HG02973 (cell line): Measurements from ENCODE around the gene SHMT1.
"Not testable (repeated sequence)": the region's sequence is repeated elsewhere in the genome, so short reads cannot be mapped to it uniquely, and the experiment has no call there.

Experiments
- ATAC-seq: cut with Tn5 transposase; IDR thresholded peaks from one replicate; pipeline ENCODE4 v1.9.1; 2021; ENCODE audit warnings: moderate library complexity; ENCODE audit not compliant: unreplicated experiment

SHMT1 gene

DNA sequence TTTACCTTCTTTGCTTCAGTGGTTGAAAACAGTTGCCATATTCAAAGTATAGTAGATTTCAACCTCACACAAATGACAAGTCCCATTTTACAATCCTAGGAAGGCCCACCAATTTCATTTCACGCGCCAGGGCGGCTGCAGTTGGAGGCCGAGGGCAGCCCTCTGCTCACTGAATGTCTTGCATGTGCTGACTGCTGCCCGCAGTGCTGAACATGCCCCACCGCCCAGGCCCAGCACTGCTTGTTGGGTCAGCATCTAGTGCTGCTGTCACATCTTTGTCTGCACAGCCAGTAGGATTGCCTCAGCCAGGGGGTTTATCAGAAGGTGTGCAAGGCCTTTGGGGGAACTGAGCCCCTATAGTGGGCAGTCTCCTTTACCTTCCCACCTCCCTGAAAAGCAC lies 36.8 kb downstream of the SHMT1 start:
- no peak for ATAC-seq

DNA sequence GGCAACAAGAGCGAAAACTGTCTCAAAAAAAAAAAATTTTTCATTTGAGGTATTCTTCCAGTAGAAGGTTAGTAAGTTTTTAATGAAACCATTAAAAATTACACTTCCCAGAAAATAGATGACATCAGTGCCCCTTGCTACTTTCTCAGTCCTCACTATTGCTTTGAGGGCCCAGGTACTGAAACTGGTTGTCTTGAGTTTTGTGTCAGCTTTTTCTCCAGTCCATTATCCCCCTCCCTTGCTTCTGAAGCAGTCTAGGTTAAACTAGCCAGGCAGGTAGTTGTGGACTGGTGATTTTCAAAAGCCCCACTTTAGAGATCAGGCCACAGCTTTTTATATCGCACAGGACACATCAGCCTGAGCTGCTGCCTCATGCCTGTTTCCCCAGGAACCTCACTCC lies 37.3 kb downstream of the SHMT1 start:
- no peak for ATAC-seq

DNA sequence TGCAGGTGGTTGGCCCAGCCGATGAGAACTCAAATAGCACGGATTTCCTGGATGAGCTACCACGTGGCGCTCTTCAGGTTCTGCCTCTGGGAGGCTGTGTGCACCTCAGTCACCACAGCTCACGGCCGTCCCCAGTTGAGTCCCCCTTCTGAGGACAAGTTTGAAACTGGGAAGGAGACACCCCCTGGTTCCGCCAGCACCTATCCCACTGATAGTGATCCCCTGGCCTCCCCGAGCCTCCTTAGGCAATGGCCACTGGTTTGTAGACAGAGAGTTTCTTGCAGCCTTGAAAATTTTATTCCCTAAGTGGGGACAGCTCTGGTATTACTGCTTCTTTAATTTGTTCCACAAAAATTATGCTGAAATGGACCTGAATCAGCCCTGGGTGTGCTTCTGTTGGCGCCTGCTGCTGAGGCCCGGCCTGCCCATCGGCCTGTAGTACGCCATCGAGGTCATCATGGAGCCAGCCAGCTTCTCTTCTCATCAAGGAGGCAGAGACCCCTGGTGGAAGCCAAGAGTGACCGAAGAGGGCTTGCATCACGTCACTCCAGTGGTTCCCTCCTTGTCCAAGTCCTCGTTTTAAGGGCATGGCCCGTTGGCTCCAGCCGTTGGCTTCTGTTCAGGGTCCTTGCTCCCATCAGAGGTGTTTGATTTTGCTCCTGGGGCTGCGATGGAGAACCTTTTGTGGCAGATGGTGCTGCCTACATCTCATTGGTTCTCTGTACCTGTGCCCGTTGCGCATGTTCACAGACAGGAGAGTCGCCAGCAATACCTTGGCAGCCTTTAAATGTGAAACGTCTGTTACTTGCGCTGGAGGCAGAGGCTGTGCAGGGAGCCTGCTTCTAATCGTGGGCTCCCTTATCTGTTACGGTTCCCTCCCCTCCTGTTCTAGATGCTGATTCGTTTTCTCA lies 39.0 kb downstream of the SHMT1 start:
- ATAC-seq, result no peak

DNA sequence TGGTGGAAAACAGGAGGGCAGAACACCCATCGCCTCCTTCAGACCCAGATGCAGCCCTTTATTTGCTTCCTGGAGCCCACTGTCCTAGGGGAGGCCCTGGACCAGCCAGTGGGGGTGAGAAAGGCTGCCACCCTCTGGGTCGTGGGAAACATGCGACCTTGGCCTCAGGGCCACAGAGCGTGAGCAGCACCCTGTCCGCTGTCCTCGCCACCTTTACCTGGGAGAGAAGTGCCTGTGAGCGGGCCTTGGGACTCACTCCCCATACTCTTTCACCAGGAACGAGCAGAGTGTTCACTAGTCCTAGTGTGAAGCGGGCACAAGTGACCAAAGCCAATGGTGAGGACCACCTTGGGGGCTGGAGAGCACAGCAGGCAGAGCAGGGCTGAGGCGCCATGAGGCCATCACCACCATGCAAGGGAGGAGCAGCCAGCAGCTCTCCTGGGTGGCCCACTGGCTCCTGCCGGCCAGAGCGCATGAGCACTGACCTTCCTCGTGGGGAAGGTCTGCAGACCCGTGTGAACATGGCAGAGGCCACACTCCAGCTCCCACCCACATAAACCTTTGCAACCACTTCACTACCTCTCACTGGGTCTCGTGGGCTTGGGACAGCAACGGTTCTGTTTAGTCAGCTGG lies 39.7 kb downstream of the SHMT1 start:
- ATAC-seq, result no peak

DNA sequence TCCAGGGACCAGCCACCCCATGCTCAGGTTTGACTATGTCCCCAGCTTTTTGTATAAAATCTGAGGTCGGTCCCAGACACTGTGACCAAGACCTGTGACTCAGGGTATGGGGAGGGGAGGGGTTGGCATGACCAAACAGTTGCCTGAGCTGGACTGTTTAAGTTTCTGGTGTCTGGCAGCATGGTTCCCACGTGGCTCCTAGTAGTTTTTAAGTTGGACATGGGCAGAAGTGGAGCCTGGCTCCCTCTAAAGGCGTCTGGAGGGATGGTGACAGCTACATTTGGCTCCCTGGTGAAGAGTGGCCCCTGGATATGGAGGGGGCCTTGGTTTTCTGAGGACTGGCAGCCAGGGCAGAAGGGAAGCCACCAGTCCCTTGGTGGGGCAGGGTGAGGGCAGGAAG lies 40.3 kb downstream of the SHMT1 start:
- ATAC-seq, result no peak

DNA sequence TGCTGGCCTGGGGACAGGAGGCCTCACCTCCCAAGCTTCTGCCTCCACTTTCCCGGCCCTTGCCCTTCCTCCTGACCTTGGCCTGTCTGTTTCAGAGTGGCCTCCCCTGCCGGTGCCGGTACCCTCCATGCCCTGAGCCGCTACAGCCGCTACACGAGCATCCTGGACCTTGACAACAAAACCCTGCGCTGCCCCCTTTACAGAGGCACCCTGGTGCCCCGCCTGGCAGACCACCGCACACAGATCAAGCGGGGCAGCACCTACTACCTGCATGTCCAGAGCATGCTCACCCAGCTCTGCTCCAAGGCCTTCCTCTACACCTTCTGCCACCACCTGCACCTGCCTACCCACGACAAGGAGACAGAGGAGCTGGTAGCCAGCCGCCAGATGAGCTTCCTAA lies 40.8 kb downstream of the SHMT1 start:
- no peak for ATAC-seq

DNA sequence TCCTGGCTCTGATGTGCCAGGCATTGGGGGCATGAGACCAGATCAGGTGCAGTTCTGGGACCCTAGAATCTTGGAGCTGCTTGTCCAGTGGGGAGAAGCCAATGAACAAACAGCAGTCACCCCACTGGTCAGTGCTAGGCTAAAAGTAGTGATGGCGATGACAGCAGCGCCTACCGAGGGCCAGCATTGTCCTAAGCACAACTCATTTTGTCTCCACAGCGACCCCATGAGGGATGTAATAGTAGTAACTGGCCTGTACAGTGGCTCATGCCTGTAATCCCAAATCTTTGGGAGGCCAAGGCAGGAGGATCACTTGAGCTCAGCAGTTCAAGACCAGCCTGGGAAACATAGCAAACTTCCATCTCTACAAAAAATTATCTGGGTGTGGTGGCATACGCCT lies 42.0 kb downstream of the SHMT1 start:
- no peak for ATAC-seq

DNA sequence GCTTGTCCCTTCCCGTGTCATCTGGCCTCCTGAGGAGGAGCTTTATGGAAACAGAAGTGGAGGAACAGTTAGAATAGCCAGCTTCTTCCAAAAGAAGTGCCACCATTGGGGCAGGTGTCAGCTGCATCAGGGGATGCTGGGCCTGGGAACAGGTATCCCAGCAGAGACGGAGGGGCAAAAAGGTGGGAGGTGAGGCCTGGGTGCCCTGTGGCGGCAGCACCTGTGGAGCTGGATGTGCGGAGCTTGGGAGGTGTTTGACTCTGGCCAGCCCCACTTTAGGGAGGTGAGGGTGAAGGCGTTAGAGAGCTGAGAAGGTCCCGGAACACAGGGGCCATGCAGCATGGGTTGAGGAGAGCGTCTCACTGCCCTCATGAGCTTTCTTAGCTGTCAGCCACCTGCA lies 43.0 kb downstream of the SHMT1 start:
- no peak for ATAC-seq

DNA sequence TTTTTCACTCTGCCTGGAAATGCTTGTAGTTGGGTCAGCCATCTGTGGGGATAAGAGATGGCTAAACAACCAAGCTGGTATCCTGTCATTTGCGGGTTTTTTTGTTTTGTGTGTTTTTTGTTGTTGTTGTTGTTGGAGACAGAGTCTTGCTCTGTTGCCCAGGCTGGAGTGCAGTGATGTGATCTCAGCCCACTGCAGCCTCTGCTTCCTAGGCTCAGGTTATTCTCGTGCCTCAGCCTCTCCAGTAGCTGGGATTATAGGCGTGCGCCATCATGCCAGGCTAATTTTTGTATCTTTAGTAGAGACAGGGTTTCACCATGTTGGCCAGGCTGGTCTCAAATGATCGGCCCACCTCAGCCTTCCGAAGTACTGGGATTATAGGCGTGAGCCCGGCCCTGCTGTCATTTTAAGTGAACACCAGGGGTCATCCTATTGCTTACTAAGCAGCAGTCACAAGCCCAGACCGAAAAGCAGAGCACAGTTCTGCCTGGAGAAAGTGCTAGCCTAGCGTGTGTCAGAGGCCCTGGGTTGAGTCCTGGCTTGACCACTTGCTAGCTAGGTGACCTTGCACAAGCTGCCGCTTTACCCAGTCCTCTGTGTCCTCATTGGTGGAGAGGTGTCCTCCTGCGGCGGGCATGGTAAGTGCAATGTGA lies 43.6 kb downstream of the SHMT1 start:
- ATAC-seq, result no peak

DNA sequence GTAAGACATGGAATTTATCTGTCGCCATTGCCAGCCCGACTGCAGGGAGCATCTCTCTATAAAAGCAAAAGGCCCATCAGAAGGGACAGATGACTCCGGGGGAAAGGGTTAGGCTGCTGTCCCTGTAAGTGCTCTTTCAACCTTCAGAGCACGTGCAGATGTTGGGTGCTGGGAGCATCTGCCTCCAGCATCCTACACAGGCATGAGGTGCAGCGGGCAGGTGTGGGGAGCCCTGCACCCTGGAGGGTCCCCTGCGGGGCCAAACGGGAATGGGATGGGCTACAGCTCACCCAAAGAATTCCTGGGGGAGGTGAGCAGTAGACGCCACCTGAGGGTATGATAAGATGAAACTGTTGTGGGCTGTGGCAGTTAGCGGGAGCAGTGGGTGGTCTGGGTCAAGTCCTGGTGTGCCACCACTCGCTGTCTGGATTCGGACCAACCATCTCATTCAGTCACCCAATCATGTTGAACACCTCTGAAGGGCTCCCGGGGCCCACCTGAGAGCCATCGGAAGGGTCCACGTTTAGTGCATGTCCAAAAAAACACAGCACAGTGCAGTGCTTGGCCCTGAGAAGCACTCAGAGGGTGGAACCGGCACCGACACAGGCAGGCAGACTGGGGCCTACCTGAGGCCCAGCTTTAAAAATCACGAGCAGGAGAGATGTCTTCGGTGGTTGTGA lies 44.4 kb downstream of the SHMT1 start:
- no peak for ATAC-seq

DNA sequence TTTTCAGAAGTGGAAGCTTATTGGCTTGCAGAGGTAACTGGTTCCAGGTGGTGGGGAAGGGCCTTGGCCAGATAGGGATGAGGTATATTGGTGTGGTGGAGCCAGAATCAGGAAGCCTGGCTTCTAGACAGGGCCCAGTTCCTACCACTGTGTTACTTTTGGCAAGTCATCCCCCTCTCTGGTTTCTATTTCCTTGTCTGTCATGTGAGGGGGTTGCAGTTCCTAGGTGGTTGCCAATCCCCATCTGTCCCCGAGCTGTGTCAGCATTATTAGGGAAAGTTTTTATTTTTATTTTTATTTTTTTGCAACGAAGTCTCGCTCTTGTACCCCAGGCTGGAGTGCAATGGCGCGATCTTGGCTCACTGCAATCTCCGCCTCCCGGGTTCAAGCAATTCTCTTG lies 45.2 kb downstream of the SHMT1 start:
- ATAC-seq, result no peak

DNA sequence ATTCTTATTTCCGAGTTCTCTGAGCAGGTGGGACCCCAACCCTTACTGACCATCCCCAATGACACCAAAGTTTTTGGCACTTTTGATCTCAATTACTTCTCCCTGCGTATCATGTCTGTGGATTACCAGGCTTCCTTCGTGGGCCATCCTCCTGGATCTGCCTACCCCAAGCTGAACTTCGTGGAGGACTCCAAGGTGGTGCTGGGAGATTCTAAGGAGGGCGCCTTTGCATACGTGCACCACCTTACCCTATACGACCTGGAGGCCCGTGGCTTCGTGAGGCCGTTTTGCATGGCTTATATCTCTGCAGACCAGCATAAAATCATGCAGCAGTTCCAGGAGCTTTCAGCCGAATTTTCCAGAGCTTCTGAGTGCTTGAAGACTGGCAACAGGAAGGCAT lies 47.4 kb downstream of the SHMT1 start:
- ATAC-seq, result no peak

DNA sequence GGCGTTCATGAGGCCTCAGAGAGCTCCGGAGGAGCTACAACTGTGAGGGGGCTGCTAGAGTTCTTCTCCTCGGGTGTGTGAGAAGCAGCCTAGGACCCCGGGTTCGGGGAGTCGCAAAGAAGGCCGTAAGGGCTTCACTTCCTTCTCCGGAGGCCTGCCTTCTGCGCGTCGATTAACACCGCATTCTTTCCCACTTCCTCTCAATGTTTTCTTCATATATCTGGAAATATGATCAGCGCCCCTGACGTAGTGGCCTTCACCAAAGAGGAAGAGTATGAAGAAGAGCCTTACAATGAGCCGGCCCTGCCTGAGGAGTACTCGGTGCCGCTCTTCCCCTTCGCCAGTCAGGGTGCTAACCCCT lies 47.8 kb downstream of the SHMT1 start:
- ATAC-seq, result no peak

DNA sequence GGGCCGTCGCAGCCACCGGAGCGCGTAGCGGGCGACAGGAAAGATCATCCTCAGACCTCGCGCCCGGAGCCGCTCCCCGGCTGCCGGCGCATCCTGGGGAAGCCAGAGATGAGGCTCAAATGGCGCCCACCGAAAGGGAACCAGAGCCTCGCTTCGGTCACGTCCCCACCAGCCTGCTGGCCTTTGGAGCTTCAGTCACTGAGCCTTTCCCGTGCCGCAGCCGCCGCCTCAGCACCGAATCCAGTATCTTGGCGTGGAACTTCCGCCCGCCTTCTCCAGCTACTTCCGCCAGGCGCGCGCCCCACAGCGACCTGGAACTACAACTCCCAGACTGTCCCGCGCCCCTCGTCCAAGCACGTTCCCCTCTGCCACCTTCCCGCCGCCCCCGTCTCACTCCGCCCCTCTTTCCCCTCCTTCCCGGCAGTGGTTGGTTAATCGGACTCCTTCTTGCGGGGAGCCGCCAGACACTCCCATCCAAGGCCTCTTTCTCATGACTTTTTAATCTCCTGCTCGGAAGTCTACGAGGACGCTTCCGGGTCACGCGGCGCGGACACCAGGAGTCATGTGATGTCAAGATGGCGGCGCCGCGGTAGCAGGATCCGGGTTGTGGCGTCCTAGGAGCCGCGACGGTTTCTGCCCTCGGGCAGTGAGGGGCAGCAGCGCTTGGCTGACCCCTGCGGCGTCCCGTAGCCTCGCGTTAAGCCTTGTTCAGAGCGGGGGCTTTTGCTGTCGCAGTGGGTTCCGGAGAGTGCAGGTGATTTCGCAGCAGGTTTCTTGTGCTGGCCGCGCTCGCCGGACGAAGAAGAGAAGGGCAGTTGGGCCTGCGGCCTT lies 48.4 kb downstream of the SHMT1 start, which contains the start of the genes SMCR8 and TOP3A:
TSS of gene SMCR8 (plus strand) at position 563 of the 831 bp plus-strand sequence. CDS start 497 bp downstream, outside the sequence.
TSS of gene TOP3A (minus strand) at position 264 of the 831 bp plus-strand sequence. CDS start at position 48, 216 bp downstream.
- ATAC-seq, result peak; percentile 73

DNA sequence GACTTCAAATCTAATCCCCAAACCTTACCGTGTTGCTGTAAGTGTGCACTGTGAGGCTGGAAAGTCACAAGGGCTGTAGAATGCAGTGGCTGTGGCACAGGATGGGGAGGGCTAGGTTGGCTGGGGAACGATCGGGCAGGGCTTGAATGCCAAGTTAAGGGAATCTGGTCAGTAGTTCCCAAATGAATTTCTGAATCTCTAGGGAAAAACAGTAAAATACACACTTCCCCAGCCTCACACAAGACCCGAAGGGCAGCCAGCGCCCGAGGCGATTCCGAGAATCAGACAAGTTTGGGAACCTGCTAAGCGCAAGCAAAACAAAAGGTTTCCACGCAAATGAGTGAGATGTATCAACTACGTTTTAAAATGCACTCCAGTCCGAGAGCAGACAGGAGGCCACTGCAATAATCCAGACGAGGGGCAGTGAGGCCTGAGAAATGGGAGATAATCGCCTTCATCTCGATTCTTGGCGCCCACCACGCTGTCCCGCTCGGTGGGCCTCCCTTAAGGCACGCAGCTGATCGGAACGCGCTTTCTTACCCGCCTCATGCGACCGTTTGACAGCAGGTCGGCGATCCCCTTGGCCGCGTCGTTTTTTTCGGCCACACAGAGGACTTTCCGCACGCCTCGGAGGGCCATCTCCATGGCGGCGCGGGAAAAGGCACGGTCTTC lies 49.2 kb downstream of the SHMT1 start:
- peak; percentile 13 for ATAC-seq

DNA sequence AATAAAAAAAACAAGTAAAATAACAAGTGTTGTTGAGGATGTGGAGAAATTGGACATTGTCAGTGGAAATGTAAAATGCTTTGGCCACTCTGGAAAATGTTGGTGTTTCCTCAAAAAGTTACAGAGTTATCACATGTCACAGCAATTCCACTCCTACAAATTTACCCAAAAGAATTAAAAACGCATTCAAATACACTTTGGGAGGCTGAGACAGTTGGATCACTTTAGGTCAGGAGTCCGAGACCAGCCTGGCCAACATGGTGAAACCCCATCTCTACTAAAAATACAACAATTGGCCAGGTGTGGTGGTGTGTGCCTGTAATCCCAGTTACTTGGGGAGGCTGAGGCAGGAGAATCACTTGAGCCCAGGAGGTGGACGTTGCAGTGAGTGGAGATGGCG lies 54.1 kb downstream of the SHMT1 start:
- ATAC-seq, result no peak

DNA sequence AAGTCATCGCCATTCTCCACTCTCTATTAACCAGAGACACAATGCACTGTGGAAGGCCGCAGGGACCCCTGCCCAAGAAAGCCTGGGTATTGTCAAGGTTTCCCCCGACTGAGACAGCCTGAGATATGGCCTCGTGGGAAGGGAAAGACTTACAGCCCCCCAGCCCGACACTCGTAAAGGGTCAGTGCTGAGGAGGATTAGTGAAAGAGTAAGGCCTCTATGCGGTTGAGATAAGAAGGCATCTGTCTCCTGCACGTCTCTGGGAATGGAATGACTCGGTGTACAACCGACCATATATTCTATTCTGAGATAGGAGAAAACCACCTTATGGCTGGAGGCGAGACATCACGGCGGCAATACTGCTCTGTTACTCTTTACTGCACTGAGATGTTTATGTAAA lies 60.1 kb downstream of the SHMT1 start:
- not testable (repeated sequence) for ATAC-seq

DNA sequence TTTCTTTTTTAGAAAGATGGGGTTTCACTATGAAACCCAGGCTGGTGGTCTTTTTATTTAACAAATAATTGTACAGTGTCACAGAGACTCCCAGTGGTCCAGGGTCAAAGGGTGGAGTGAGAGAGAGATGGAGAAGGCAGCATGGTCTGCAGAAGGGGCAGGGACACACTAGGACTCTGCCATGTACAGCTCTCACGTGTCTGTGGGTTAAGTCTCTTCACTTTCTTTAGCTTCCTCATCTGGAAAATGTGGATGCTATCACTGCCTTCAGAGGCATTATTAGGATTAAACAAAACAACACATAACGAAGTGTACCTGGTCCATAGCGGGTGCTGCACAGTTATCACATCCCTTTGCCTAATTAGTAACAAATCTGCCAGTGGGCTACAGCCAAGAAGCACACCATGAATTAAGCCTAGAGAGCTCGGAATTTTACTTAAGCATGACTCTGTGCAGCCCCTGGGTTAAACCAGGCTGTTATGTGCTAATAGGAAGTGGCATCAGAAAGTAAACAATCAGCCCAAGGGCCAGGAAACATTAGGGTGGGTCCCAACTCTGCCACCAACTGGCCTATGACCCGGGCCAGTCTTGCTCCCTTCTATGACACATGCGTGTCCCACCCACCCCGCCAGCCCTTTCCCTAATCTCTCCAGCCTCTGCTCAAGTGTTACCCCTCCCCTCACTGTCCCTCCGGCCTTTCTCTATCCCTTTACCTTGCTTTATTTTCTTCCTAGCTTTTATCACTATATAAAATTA lies 62.4 kb downstream of the SHMT1 start:
- no peak for ATAC-seq

DNA sequence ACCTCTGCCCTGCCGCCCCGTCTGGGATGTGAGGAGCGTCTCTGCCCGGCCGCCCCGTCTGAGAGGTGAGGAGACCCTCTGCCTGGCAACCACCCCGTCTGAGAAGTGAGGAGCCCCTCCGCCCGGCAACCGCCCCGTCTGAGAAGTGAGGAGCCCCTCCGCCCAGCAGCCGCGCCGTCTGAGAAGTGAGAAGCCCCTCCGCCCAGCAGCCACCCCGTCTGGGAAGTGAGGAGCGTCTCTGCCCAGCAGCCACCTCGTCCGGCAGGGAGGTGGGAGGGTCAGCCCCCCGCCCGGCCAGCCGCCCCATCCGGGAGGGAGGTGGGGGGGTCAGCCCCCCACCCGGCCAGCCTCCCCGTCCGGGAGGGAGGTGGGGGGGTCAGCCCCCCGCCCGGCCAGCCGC lies 65.3 kb downstream of the SHMT1 start:
- ATAC-seq, result not testable (repeated sequence)
